Liver (tissue), 9 donors: Measurements from ENCODE around the gene EMID1. TPM values are rescaled to one million over a fixed set of nuclear protein-coding genes. Genes with fewer than 3 reads are reported as not detected.

Experiments used
- DNase-seq: peaks from one replicate; pipeline ENCODE4 v3.0.0-alpha.2; 2017; ENCODE audit warnings: low spot score
- H3K27ac ChIP-seq, 2 donors: one replicate each; pipeline ENCODE4 v1.7.0; 2013; ENCODE audit warnings: inconsistent platforms in 2 of 2, low read length in 2 of 2, control low read depth in 1 of 2, low read depth in 1 of 2, mild to moderate bottlenecking in 1 of 2
- H3K27me3 ChIP-seq, 4 donors: one replicate each; pipeline versions ENCODE4 v1.6.1 to v1.7.0; 2013; ENCODE audit warnings: low read length in 3 of 4, inconsistent platforms in 1 of 4, mild to moderate bottlenecking in 1 of 4, moderate library complexity in 1 of 4; ENCODE audit not compliant: control insufficient read depth in 4 of 4, insufficient read depth in 4 of 4
- H3K36me3 ChIP-seq, 4 donors: one replicate each; pipeline versions ENCODE4 v1.6.1 to v1.7.0; 2013; ENCODE audit warnings: low read length in 3 of 4, mild to moderate bottlenecking in 3 of 4, low read depth in 1 of 4, moderate library complexity in 1 of 4; ENCODE audit not compliant: control insufficient read depth in 4 of 4, insufficient read depth in 3 of 4
- H3K4me1 ChIP-seq, 4 donors: one replicate each; pipeline versions ENCODE4 v1.6.1 to v1.7.0; 2013; ENCODE audit warnings: low read length in 3 of 4, mild to moderate bottlenecking in 3 of 4, moderate library complexity in 1 of 4; ENCODE audit not compliant: control insufficient read depth in 4 of 4, insufficient read depth in 4 of 4
- H3K4me3 ChIP-seq, 3 donors: one replicate each; pipeline versions ENCODE4 v1.6.1 to v1.7.0; 2013; ENCODE audit warnings: low read length in 3 of 3, control low read depth in 1 of 3, low read depth in 1 of 3, mild to moderate bottlenecking in 1 of 3
- H3K9ac ChIP-seq, 2 donors: one replicate each; pipeline ENCODE4 v1.7.0; 2013; ENCODE audit warnings: low read length in 2 of 2, mild to moderate bottlenecking in 2 of 2, moderate library complexity in 2 of 2, control low read depth in 1 of 2, low read depth in 1 of 2
- H3K9me3 ChIP-seq, 4 donors: one replicate each; pipeline versions ENCODE4 v1.6.1 to v1.7.0; 2013; ENCODE audit warnings: low read length in 3 of 4; ENCODE audit not compliant: control insufficient read depth in 4 of 4
- CTCF ChIP-seq: fragments of 150-350 bp; IDR thresholded peaks from 2 replicates; pipeline ENCODE4 v1.5.1; 2017; ENCODE audit warnings: improper control_type of control experiment, low read depth, low read length; ENCODE audit not compliant: missing input control
- EGR1 ChIP-seq, 2 donors: IDR thresholded peaks; 2 replicates each; pipeline ENCODE4 v1.6.1; 2016 to 2018; ENCODE audit warnings: antibody characterized with exemption in 2 of 2, low read depth in 2 of 2
- FOXA2 ChIP-seq: IDR thresholded peaks from 2 replicates; pipeline ENCODE4 v1.6.1; 2016; ENCODE audit warnings: antibody characterized with exemption
- GABPA ChIP-seq, 2 donors: IDR thresholded peaks in 1 of 2; conservative IDR thresholded peaks in 1 of 2; 2 replicates each; pipeline ENCODE4 v1.6.1; 2016; ENCODE audit warnings: antibody characterized with exemption in 2 of 2, mild to moderate bottlenecking in 1 of 2, moderate library complexity in 1 of 2
- HNF4G ChIP-seq: IDR thresholded peaks from 2 replicates; pipeline ENCODE4 v1.6.1; 2016; ENCODE audit warnings: antibody characterized with exemption
- JUND ChIP-seq, 2 donors: IDR thresholded peaks; 2 replicates each; pipeline ENCODE4 v1.6.1; 2016; ENCODE audit warnings: antibody characterized with exemption in 2 of 2
- NR2F2 ChIP-seq: IDR thresholded peaks from 2 replicates; pipeline ENCODE4 v1.6.1; 2016; ENCODE audit warnings: antibody characterized with exemption
- RAD21 ChIP-seq, 2 donors: IDR thresholded peaks; 2 replicates each; pipeline ENCODE4 v1.6.1; 2016; ENCODE audit warnings: antibody characterized with exemption in 2 of 2, mild to moderate bottlenecking in 2 of 2
- RXRA ChIP-seq, 2 donors: IDR thresholded peaks; 2 replicates each; pipeline ENCODE4 v1.6.1; 2017 to 2018; ENCODE audit warnings: antibody characterized with exemption in 2 of 2, mild to moderate bottlenecking in 1 of 2
- SP1 ChIP-seq: IDR thresholded peaks from 2 replicates; pipeline ENCODE4 v1.6.1; 2018; ENCODE audit warnings: antibody characterized with exemption, mild to moderate bottlenecking
- TAF1 ChIP-seq: conservative IDR thresholded peaks from 2 replicates; pipeline ENCODE4 v1.6.1; 2016; ENCODE audit warnings: antibody characterized with exemption, mild to moderate bottlenecking
- YY1 ChIP-seq: IDR thresholded peaks from 2 replicates; pipeline ENCODE4 v1.6.1; 2016; ENCODE audit warnings: antibody characterized with exemption, mild to moderate bottlenecking
- WGBS: extraction: QIAGEN DNeasy Blood & Tissue Kit; methylation state at CpG from one replicate; pipeline ENCODE4 v1.1.7; 2013; 5-methylcytosine and 5-hydroxymethylcytosine counted together
- polyA plus RNA-seq, 2 donors: library from polyadenylated mRNA; stranded (reverse) in 1 of 2; unstranded in 1 of 2; fragments of 200-250 nt in 1 of 2; fragments of >200 nt in 1 of 2; fragmentation: Nextera tagmentation in 1 of 2; extraction: Ambion mirVana in 1 of 2; gene quantifications; one replicate each; pipeline versions ENCODE4 v1.2.1 to v1.2.3, GENCODE V29; 2013 to 2015
- total RNA-seq, 2 donors: library from RNA; depleted of rRNA; stranded (reverse); fragments of >200 nt; gene quantifications; one replicate each; pipeline ENCODE4 v1.2.3, GENCODE V29; 2014
- TF ChIP-seq, protein P1 (sequence below): IDR thresholded peaks from 2 replicates; pipeline ENCODE4 v1.6.1; 2016; ENCODE audit warnings: antibody characterized with exemption
- TF ChIP-seq, protein P2 (sequence below): IDR thresholded peaks from 2 replicates; pipeline ENCODE4 v1.6.1; 2016; ENCODE audit warnings: antibody characterized with exemption, mild to moderate bottlenecking
- TF ChIP-seq, protein P3 (sequence below): IDR thresholded peaks from 2 replicates; pipeline ENCODE4 v1.6.1; 2016; ENCODE audit warnings: antibody characterized with exemption
- donor health status: healthy.
- donor health status: healthy.
- donor health status: healthy.
- donor health status: healthy.
- donor health status: healthy.

The EMID1 gene
- total and polyA plus RNA-seq, 4 donors, result 0.89 to 8.9 (median 2.1) TPM

- Histone ChIP-seq H3K9ac (no peak overlapping the region), H3K4me3 (no peak overlapping the region), H3K36me3 (no peaks in the 10 kb centered on the region), H3K4me1 (peaks cover 0 to 27% (median 19%) of the 10 kb centered on the region in 4 donors), H3K27me3 (no peaks in the 10 kb centered on the region), H3K27ac (no peak overlapping the region), H3K9me3 (no peaks in the 10 kb centered on the region)
- 87% methylated on average over 14 of the region's 14 CpGs for WGBS
- TF ChIP-seq NR2F2, result no peak
- TF ChIP-seq RAD21 (IDR thresholded peaks at IDR 0.05), result no peak
- no peak for TF ChIP-seq JUND (IDR thresholded peaks at IDR 0.05)
- no peak for TF ChIP-seq HNF4G
- TF ChIP-seq RXRA (IDR thresholded peaks at IDR 0.05), result no peak
- no peak for TF ChIP-seq TAF1
- TF ChIP-seq, protein P1, sequence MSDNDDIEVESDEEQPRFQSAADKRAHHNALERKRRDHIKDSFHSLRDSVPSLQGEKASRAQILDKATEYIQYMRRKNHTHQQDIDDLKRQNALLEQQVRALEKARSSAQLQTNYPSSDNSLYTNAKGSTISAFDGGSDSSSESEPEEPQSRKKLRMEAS, result no peak
- no peak for TF ChIP-seq EGR1 (IDR thresholded peaks at IDR 0.05; ENCODE audit: low read depth in 2 of 2)
- no peak for TF ChIP-seq YY1
- TF ChIP-seq, protein P2, sequence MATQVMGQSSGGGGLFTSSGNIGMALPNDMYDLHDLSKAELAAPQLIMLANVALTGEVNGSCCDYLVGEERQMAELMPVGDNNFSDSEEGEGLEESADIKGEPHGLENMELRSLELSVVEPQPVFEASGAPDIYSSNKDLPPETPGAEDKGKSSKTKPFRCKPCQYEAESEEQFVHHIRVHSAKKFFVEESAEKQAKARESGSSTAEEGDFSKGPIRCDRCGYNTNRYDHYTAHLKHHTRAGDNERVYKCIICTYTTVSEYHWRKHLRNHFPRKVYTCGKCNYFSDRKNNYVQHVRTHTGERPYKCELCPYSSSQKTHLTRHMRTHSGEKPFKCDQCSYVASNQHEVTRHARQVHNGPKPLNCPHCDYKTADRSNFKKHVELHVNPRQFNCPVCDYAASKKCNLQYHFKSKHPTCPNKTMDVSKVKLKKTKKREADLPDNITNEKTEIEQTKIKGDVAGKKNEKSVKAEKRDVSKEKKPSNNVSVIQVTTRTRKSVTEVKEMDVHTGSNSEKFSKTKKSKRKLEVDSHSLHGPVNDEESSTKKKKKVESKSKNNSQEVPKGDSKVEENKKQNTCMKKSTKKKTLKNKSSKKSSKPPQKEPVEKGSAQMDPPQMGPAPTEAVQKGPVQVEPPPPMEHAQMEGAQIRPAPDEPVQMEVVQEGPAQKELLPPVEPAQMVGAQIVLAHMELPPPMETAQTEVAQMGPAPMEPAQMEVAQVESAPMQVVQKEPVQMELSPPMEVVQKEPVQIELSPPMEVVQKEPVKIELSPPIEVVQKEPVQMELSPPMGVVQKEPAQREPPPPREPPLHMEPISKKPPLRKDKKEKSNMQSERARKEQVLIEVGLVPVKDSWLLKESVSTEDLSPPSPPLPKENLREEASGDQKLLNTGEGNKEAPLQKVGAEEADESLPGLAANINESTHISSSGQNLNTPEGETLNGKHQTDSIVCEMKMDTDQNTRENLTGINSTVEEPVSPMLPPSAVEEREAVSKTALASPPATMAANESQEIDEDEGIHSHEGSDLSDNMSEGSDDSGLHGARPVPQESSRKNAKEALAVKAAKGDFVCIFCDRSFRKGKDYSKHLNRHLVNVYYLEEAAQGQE, result no peak
- no peak for TF ChIP-seq SP1
- TF ChIP-seq FOXA2, result no peak
- no peak for TF ChIP-seq GABPA (IDR thresholded peaks at IDR 0.05 in 1 of 2, conservative IDR thresholded peaks at IDR 0.05 in 1 of 2)
- TF ChIP-seq, protein P3, sequence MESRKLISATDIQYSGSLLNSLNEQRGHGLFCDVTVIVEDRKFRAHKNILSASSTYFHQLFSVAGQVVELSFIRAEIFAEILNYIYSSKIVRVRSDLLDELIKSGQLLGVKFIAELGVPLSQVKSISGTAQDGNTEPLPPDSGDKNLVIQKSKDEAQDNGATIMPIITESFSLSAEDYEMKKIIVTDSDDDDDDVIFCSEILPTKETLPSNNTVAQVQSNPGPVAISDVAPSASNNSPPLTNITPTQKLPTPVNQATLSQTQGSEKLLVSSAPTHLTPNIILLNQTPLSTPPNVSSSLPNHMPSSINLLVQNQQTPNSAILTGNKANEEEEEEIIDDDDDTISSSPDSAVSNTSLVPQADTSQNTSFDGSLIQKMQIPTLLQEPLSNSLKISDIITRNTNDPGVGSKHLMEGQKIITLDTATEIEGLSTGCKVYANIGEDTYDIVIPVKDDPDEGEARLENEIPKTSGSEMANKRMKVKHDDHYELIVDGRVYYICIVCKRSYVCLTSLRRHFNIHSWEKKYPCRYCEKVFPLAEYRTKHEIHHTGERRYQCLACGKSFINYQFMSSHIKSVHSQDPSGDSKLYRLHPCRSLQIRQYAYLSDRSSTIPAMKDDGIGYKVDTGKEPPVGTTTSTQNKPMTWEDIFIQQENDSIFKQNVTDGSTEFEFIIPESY, result no peak
- no peak for TF ChIP-seq CTCF
- DNase-seq, result no peak
These were observed 10.5 kb downstream of the EMID1 start for GRCh38 chr22:29216011-29216872.
